Measurements from ENCODE around the gene C2.
A peak's percentile ranks its signal among the peaks of the same experiment; 100 is the strongest.
"Not testable (repeated sequence)": the region's sequence is repeated elsewhere in the genome, so short reads cannot be mapped to it uniquely, and the experiment has no call there.

Gene C2

DNA sequence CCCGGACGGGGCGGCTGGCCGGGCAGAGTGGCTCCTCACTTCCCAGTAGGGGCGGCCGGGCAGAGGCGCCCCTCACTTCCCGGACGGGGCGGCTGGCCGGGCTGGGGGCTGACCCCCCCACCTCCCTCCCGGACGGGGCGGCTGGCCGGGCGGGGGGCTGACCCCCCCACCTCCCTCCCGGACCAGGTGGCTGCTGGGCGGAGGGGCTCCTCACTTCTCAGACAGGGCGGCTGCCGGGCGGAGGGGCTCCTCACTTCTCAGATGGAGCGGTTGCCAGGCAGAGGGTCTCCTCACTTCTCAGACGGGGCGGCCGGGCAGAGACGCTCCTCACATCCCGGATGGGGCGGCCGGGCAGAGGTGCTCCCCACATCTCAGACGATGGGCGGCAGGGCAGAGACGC is 4.6 kb downstream of the C2 start:
- not testable (repeated sequence) for H3K36me3 Mint-ChIP-seq (ENCODE audit: low read depth); H3K27me3 Mint-ChIP-seq; H3K9me3 Mint-ChIP-seq; H3K4me1 Mint-ChIP-seq (ENCODE audit: low read depth); H3K27ac Mint-ChIP-seq; H3K4me3 Mint-ChIP-seq

GRCh38 chr6:31933537-31933936 is 6.0 kb downstream of the C2 start:
- no peaks in the 10 kb centered on the region for H3K9me3 Mint-ChIP-seq
- no peaks in the 10 kb centered on the region for H3K27me3 Mint-ChIP-seq
- no peak overlapping the region for H3K4me3 Mint-ChIP-seq
- no peaks in the 10 kb centered on the region for H3K36me3 Mint-ChIP-seq (ENCODE audit: low read depth)
- no peaks in the 10 kb centered on the region for H3K4me1 Mint-ChIP-seq (ENCODE audit: low read depth)
- no peak overlapping the region for H3K27ac Mint-ChIP-seq

DNA sequence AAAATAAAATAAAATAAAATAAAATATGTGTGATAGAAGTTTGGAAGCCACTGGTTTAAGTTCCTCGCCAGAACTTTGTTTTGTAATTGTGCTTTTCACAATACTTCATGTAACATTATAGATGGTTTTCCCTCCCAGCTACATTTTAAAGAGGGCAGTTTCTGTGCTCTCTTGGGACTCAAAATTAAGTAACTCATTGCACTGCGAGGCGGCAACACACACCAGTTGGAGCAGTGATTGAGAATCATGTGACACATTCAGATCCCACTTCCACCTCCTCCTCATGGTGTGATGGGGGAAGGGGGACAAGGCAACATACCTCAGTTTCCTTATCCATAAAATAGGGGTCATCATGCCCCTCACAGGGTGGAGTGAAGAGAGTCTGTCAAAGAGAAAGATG is 7.5 kb downstream of the C2 start:
- Mint-ChIP-seq H3K36me3 (ENCODE audit: low read depth) (no peaks in the 10 kb centered on the region), H3K27ac (no peak overlapping the region), H3K4me3 (no peak overlapping the region), H3K4me1 (ENCODE audit: low read depth) (no peaks in the 10 kb centered on the region), H3K27me3 (no peaks in the 10 kb centered on the region), H3K9me3 (no peaks in the 10 kb centered on the region)

DNA sequence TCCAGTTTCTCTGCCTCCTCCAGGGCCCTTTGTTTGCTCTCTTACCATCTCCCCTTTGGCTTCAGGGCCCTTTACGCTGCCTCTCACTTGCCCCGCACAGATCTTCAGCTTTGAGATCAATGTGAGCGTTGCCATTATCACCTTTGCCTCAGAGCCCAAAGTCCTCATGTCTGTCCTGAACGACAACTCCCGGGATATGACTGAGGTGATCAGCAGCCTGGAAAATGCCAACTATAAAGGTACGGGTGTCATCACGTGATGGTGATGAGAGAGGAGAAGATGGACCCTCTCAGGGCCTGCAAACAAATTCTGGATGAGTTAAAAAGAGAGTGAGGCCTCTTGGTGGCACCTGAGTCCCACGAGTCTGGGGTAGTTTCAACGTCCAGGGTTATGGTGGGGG is 8.3 kb downstream of the C2 start:
- Mint-ChIP-seq H3K27me3 (no peaks in the 10 kb centered on the region), H3K27ac (no peak overlapping the region), H3K36me3 (ENCODE audit: low read depth) (no peaks in the 10 kb centered on the region), H3K9me3 (no peaks in the 10 kb centered on the region), H3K4me1 (ENCODE audit: low read depth) (peaks cover 4% of the 10 kb centered on the region), H3K4me3 (no peak overlapping the region)

GRCh38 chr6:31940256-31940664 is 12.7 kb downstream of the C2 start:
- H3K27me3 Mint-ChIP-seq: peaks cover 8% of the 10 kb centered on the region
- H3K4me1 Mint-ChIP-seq (ENCODE audit: low read depth): peaks cover 5% of the 10 kb centered on the region

DNA sequence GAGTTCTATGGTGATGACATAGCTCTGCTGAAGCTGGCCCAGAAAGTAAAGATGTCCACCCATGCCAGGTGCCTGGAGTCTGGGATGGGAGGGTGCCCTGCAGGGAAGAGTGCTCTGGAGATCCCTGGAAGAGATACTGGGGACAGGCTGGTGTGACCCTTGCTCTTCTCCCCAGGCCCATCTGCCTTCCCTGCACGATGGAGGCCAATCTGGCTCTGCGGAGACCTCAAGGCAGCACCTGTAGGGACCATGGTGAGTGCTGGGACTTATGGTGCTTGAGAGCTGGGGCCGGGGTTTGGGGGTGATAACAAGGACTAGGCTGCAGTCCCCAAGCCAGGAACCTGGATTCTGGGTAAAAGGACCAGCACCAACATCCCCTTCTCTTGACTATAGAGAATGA is 16.2 kb downstream of the C2 start:
- no peaks in the 10 kb centered on the region for H3K36me3 Mint-ChIP-seq (ENCODE audit: low read depth)
- H3K4me3 Mint-ChIP-seq: no peak overlapping the region
- peaks cover 8% of the 10 kb centered on the region for H3K27me3 Mint-ChIP-seq
- H3K9me3 Mint-ChIP-seq: no peaks in the 10 kb centered on the region
- H3K4me1 Mint-ChIP-seq (ENCODE audit: low read depth): peaks cover 12% of the 10 kb centered on the region
- H3K27ac Mint-ChIP-seq: no peak overlapping the region

More at GRCh38 chr6:31940256-31940664, 12.7 kb downstream of the C2 start:
- no peaks in the 10 kb centered on the region for H3K36me3 Mint-ChIP-seq (ENCODE audit: low read depth)
- no peaks in the 10 kb centered on the region for H3K9me3 Mint-ChIP-seq
- no peak overlapping the region for H3K4me3 Mint-ChIP-seq
- peak overlapping the region; percentile 23 for H3K27ac Mint-ChIP-seq

DNA sequence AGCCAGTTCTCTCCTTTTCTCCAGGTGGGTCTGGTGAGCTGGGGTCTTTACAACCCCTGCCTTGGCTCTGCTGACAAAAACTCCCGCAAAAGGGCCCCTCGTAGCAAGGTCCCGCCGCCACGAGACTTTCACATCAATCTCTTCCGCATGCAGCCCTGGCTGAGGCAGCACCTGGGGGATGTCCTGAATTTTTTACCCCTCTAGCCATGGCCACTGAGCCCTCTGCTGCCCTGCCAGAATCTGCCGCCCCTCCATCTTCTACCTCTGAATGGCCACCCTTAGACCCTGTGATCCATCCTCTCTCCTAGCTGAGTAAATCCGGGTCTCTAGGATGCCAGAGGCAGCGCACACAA is 17.6 kb downstream of the C2 start:
- Mint-ChIP-seq H3K4me3 (no peak overlapping the region), H3K36me3 (ENCODE audit: low read depth) (no peaks in the 10 kb centered on the region), H3K27me3 (peaks cover 8% of the 10 kb centered on the region), H3K27ac (no peak overlapping the region), H3K9me3 (no peaks in the 10 kb centered on the region), H3K4me1 (ENCODE audit: low read depth) (peaks cover 12% of the 10 kb centered on the region)

GRCh38 chr6:31945507-31946369 is 18.2 kb downstream of the C2 start, which contains the start of gene CFB:
TSS of gene CFB (plus strand) at chr6:31946095. CDS start at chr6:31946222, 127 bp downstream.
- H3K36me3 Mint-ChIP-seq (ENCODE audit: low read depth): no peaks in the 10 kb centered on the region
- no peak within 1 kb of the TSS for H3K4me3 Mint-ChIP-seq
- no peaks in the 10 kb centered on the region for H3K9me3 Mint-ChIP-seq
- H3K27ac Mint-ChIP-seq: no peak within 1 kb of the TSS
- H3K27me3 Mint-ChIP-seq: peaks cover 8% of the 10 kb centered on the region
- H3K4me1 Mint-ChIP-seq (ENCODE audit: low read depth): peaks cover 8% of the 10 kb centered on the region

- H3K36me3 Mint-ChIP-seq (ENCODE audit: low read depth): no peaks in the 10 kb centered on the region
- no peak overlapping the region for H3K4me3 Mint-ChIP-seq
- H3K4me1 Mint-ChIP-seq (ENCODE audit: low read depth): peaks cover 8% of the 10 kb centered on the region
- H3K27ac Mint-ChIP-seq: no peak overlapping the region
- H3K27me3 Mint-ChIP-seq: peaks cover 8% of the 10 kb centered on the region
- no peaks in the 10 kb centered on the region for H3K9me3 Mint-ChIP-seq
Observed at GRCh38 chr6:31946370-31946885, 18.9 kb downstream of the C2 start.

DNA sequence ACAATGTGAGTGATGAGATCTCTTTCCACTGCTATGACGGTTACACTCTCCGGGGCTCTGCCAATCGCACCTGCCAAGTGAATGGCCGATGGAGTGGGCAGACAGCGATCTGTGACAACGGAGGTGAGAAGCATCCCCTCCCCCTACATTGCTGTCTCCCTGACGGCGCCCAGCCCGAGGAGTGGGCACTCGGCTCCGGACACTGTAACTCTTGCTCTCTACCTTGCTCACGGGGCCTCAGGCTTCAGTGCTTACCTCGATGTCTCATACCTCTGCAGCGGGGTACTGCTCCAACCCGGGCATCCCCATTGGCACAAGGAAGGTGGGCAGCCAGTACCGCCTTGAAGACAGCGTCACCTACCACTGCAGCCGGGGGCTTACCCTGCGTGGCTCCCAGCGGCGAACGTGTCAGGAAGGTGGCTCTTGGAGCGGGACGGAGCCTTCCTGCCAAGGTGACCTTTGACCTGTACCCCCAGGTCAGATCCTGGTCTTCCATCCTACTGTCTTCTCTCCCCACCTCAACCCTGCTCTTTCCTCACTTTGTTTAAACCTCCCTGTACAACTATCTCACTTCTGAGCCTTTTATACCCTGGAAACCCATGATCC is 19.7 kb downstream of the C2 start:
- Mint-ChIP-seq H3K27ac (no peak overlapping the region), H3K9me3 (no peaks in the 10 kb centered on the region), H3K36me3 (ENCODE audit: low read depth) (no peaks in the 10 kb centered on the region), H3K4me3 (no peak overlapping the region), H3K27me3 (peaks cover 6% of the 10 kb centered on the region), H3K4me1 (ENCODE audit: low read depth) (peaks cover 8% of the 10 kb centered on the region)

GRCh38 chr6:31947864-31948263 is 20.3 kb downstream of the C2 start:
- peaks cover 4% of the 10 kb centered on the region for H3K36me3 Mint-ChIP-seq (ENCODE audit: low read depth)
- H3K4me1 Mint-ChIP-seq (ENCODE audit: low read depth): peaks cover 8% of the 10 kb centered on the region
- no peaks in the 10 kb centered on the region for H3K9me3 Mint-ChIP-seq
- H3K27ac Mint-ChIP-seq: no peak overlapping the region
- H3K27me3 Mint-ChIP-seq: no peaks in the 10 kb centered on the region
- no peak overlapping the region for H3K4me3 Mint-ChIP-seq

GRCh38 chr6:31948306-31948705 is 20.8 kb downstream of the C2 start:
- no peak overlapping the region for H3K27ac Mint-ChIP-seq
- H3K27me3 Mint-ChIP-seq: no peaks in the 10 kb centered on the region
- no peak overlapping the region for H3K4me3 Mint-ChIP-seq
- no peaks in the 10 kb centered on the region for H3K9me3 Mint-ChIP-seq
- H3K4me1 Mint-ChIP-seq (ENCODE audit: low read depth): peaks cover 8% of the 10 kb centered on the region
- peaks cover 8% of the 10 kb centered on the region for H3K36me3 Mint-ChIP-seq (ENCODE audit: low read depth)

DNA sequence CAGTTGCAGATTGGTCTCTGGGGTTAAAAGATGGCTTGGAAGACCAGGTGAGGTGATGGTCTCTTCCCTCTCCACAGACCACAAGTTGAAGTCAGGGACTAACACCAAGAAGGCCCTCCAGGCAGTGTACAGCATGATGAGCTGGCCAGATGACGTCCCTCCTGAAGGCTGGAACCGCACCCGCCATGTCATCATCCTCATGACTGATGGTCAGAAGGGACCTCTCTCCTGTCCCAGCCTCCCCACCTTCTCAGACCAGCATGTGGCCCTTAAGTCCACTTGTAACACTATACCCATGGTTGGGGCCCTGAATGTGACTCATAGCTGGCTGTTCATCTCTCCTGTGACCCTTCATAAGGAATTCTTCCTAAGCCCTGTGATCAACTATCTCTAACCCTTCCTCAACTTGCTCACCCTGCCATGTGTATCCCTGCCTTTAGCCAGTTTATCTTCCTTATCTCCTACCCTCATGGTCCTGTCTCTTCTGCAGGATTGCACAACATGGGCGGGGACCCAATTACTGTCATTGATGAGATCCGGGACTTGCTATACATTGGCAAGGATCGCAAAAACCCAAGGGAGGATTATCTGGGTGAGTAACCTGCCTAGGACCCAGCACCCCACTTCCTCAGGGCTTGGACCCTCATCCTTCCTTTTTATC is 21.4 kb downstream of the C2 start:
- Mint-ChIP-seq H3K27ac (no peak overlapping the region), H3K4me3 (no peak overlapping the region), H3K4me1 (ENCODE audit: low read depth) (peaks cover 8% of the 10 kb centered on the region), H3K9me3 (no peaks in the 10 kb centered on the region), H3K36me3 (ENCODE audit: low read depth) (peaks cover 14% of the 10 kb centered on the region), H3K27me3 (no peaks in the 10 kb centered on the region)

DNA sequence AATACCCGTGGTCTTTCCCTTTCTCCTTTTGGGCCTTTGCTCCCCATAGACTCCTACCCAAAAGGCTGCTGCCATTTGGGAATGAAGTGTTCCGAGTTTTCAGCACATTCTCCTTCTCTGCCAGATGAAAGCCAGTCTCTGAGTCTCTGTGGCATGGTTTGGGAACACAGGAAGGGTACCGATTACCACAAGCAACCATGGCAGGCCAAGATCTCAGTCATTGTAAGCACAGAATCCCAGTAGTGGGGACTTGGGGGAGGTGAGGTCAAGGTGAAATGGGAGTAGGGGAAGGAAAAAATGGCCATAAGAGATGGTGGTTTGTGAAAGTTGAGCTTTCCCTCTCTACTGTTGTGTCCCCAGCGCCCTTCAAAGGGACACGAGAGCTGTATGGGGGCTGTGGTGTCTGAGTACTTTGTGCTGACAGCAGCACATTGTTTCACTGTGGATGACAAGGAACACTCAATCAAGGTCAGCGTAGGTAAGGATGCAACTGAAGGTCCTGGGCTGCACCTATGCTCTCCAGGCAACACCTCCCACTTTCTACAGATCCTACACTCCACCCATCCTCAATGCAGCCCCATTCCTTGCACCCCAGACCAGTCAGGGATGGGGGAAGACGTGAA is 22.5 kb downstream of the C2 start:
- Mint-ChIP-seq H3K9me3 (no peaks in the 10 kb centered on the region), H3K4me3 (no peak overlapping the region), H3K4me1 (ENCODE audit: low read depth) (peaks cover 8% of the 10 kb centered on the region), H3K27me3 (no peaks in the 10 kb centered on the region), H3K36me3 (ENCODE audit: low read depth) (peaks cover 26% of the 10 kb centered on the region), H3K27ac (no peak overlapping the region)
